Adipocyte (in vitro differentiated cells): ENCODE measurements around the gene MTUS2.

ENCODE experiments used
- DNase-seq: peaks from one replicate; pipeline ENCODE4 v3.0.0-alpha.2; 2015; ENCODE audit warnings: low read depth
- H3K27me3 ChIP-seq: replicated peaks from 2 replicates; pipeline ENCODE4 v1.7.0; 2013; ENCODE audit warnings: mild to moderate bottlenecking, low read length, moderate library complexity; ENCODE audit not compliant: control insufficient read depth, insufficient read depth
- H3K36me3 ChIP-seq: 2 replicates; pipeline ENCODE4 v1.7.0; 2013; ENCODE audit warnings: low read length, mild to moderate bottlenecking, moderate library complexity; ENCODE audit not compliant: control insufficient read depth, insufficient read depth, severe bottlenecking
- H3K4me1 ChIP-seq: 2 replicates; pipeline ENCODE4 v1.7.0; 2013; ENCODE audit warnings: mild to moderate bottlenecking, low read length, moderate library complexity; ENCODE audit not compliant: control insufficient read depth, insufficient read depth
- H3K4me3 ChIP-seq: 2 replicates; pipeline ENCODE4 v1.7.0; 2013; ENCODE audit warnings: mild to moderate bottlenecking, low read length, moderate library complexity
- H3K9ac ChIP-seq: 2 replicates; pipeline ENCODE4 v1.7.0; 2013; ENCODE audit warnings: mild to moderate bottlenecking, low read length, moderate library complexity
- H3K9me3 ChIP-seq: 2 replicates; pipeline ENCODE4 v1.7.0; 2013; ENCODE audit warnings: mild to moderate bottlenecking, low read length, moderate library complexity; ENCODE audit not compliant: control insufficient read depth

Gene MTUS2

DNA sequence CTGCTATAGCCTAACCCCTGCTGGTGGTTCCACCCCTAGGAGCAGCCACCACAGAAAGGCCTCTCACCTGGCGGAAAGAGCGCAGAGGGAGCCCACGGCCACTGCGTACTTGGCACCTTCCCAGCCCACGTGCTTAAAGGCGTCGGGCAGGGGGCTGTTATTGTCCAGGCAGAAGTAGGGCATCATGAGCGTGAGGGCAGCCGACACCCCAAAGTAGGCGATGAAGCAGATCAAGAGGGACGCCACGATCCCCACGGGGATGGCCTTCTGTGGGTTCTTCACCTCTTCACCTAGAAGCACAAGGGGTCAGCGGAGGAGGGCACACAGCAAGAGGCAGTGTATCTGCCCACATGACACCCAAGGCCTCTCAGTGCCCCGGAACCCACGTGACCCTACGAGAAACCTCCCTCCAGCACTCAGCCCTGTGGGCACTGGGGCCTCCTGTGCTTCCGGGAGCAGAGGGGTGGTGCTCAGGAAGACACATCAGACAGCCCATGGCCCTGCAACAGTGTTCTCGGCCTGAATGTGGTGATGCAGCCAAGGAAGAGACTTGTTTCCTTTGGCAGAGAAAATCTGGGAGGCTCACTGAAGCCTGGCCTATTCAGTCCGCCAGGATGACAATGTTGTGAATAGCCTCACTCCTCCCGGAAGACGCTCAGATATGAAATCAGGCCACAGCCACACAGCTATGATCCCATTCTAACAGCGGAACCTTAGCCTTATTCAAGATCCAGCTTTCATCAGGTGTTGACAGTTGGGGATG, 703.2 kb downstream of the MTUS2 start:
- H3K4me1 ChIP-seq: peaks cover 45% of the 10 kb centered on the region
- H3K9me3 ChIP-seq: no peaks in the 10 kb centered on the region
- peaks cover 35% of the 10 kb centered on the region for H3K36me3 ChIP-seq
- H3K9ac ChIP-seq: peak overlapping the region; percentile 50
- DNase-seq: no peak
- no peaks in the 10 kb centered on the region for H3K27me3 ChIP-seq
- peak overlapping the region; percentile 36 for H3K4me3 ChIP-seq

DNA sequence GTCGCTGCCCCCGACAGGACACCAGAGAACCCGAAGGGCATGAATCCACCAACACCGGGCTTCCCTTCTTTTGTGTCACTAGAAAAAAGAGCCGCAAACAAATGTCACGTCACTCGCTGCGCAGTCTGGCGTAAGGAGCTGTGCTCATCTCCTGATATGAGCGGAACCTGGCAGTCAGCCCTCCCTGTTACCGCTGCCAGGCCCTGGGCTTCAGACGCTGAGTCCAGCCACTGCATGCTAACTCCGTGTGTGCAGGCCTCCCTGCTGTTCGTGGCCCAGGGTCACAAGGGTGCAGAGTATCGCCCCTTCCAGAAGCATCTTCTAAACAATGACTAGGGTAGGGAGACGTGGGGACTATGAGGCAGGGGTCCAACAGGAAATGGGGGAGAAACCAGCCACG, 704.0 kb downstream of the MTUS2 start:
- H3K4me1 ChIP-seq: peaks cover 45% of the 10 kb centered on the region
- H3K9me3 ChIP-seq: no peaks in the 10 kb centered on the region
- H3K27me3 ChIP-seq: no peaks in the 10 kb centered on the region
- H3K36me3 ChIP-seq: peaks cover 33% of the 10 kb centered on the region
- H3K9ac ChIP-seq: peak overlapping the region; percentile 50
- no peak overlapping the region for H3K4me3 ChIP-seq
- DNase-seq: no peak

DNA sequence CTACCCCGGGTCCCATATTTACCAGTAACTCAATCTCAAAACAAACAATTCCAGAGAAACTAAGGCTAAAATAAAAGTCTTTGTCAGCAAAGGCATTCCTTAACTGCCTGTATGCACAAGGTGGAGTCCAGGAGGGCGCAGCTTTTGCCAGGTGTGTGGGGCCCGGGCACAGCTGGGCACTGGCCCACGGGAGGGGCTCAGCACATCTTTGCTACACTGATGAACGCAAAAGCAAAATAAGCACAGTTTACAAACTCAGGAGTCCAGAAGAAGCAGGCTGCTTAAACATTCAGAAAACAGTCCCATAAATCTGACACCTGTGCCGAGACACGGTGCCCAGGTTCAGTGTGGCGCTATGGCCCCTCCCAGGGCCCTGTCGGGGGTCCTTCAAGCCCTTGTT, 704.5 kb downstream of the MTUS2 start:
- Histone ChIP-seq H3K27me3 (no peaks in the 10 kb centered on the region), H3K4me3 (no peak overlapping the region), H3K9me3 (no peaks in the 10 kb centered on the region), H3K9ac (no peak overlapping the region), H3K36me3 (peaks cover 37% of the 10 kb centered on the region), H3K4me1 (peaks cover 45% of the 10 kb centered on the region)
- no peak for DNase-seq

DNA sequence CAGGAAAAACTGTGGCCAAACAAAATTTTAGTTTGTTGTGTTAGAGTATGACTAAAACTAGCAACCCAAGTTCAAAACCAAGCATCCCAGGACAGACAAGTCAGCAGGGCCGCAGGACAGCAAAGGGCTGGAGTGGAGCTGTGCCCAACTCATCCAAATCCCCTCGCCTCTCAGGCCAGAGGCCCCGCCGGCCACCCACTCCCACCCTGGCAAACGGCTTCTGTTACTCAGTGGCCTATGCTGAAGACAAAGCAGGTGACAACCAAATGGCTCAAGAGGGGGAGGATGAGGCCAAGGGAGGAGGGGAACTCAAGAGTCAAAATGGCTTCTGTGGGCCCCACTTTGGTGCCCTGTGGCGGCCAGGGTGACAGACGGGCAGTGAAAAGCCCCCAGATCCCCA, 705.6 kb downstream of the MTUS2 start:
- Histone ChIP-seq H3K4me3 (no peak overlapping the region), H3K36me3 (peaks cover 48% of the 10 kb centered on the region), H3K9ac (no peak overlapping the region), H3K4me1 (peaks cover 35% of the 10 kb centered on the region), H3K27me3 (no peaks in the 10 kb centered on the region), H3K9me3 (no peaks in the 10 kb centered on the region)
- DNase-seq: no peak

DNA sequence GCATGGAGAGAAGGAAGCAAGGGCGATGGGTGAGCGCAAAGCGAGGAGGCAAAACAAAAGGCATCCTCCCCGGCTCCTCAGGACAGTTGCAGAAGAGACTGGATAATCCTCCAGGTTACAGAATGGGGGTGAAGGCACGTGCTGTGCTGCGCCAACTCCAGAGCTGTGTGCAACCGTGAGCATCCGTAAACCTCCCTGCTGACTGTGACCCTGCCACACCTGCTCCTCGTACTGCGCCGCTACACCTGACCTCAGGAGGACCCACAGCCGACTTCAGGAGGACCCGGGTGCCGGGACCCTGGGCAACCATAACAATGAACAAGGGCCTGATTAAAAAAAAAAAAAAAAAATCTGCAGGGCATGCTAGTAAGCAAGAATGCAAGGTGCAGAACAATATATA, 706.6 kb downstream of the MTUS2 start:
- Histone ChIP-seq H3K9ac (no peak overlapping the region), H3K4me3 (no peak overlapping the region), H3K9me3 (no peaks in the 10 kb centered on the region), H3K27me3 (no peaks in the 10 kb centered on the region), H3K4me1 (peaks cover 26% of the 10 kb centered on the region), H3K36me3 (peaks cover 48% of the 10 kb centered on the region)
- no peak for DNase-seq

GRCh38 chr13:29527511-29527910, 707.4 kb downstream of the MTUS2 start:
- Histone ChIP-seq H3K4me3 (no peak overlapping the region), H3K36me3 (peaks cover 48% of the 10 kb centered on the region), H3K27me3 (no peaks in the 10 kb centered on the region), H3K9ac (no peak overlapping the region), H3K9me3 (no peaks in the 10 kb centered on the region), H3K4me1 (peaks cover 25% of the 10 kb centered on the region)
- DNase-seq: no peak

GRCh38 chr13:29527916-29528315, 707.8 kb downstream of the MTUS2 start:
- Histone ChIP-seq H3K4me1 (peaks cover 25% of the 10 kb centered on the region), H3K4me3 (no peak overlapping the region), H3K9me3 (no peaks in the 10 kb centered on the region), H3K27me3 (no peaks in the 10 kb centered on the region), H3K9ac (no peak overlapping the region), H3K36me3 (peaks cover 45% of the 10 kb centered on the region)
- no peak for DNase-seq

GRCh38 chr13:29529754-29530153, 709.6 kb downstream of the MTUS2 start:
- Histone ChIP-seq H3K4me3 (no peak overlapping the region), H3K9me3 (no peaks in the 10 kb centered on the region), H3K9ac (no peak overlapping the region), H3K27me3 (no peaks in the 10 kb centered on the region), H3K4me1 (peaks cover 16% of the 10 kb centered on the region), H3K36me3 (peaks cover 46% of the 10 kb centered on the region)
- no peak for DNase-seq

- Histone ChIP-seq H3K9me3 (no peaks in the 10 kb centered on the region), H3K4me3 (no peak overlapping the region), H3K9ac (no peak overlapping the region), H3K4me1 (peaks cover 16% of the 10 kb centered on the region), H3K27me3 (no peaks in the 10 kb centered on the region), H3K36me3 (peaks cover 58% of the 10 kb centered on the region)
- DNase-seq: no peak
These were observed 710.8 kb downstream of the MTUS2 start for GRCh38 chr13:29530901-29531300.

- H3K9me3 ChIP-seq: no peaks in the 10 kb centered on the region
- H3K4me1 ChIP-seq: peaks cover 16% of the 10 kb centered on the region
- no peaks in the 10 kb centered on the region for H3K27me3 ChIP-seq
- H3K36me3 ChIP-seq: peaks cover 52% of the 10 kb centered on the region
- no peak for DNase-seq
- no peak overlapping the region for H3K4me3 ChIP-seq
- no peak overlapping the region for H3K9ac ChIP-seq
These were observed 712.0 kb downstream of the MTUS2 start for GRCh38 chr13:29532116-29532515.

- H3K4me1 ChIP-seq: peaks cover 16% of the 10 kb centered on the region
- H3K36me3 ChIP-seq: peaks cover 45% of the 10 kb centered on the region
- no peak overlapping the region for H3K4me3 ChIP-seq
- DNase-seq: no peak
- H3K27me3 ChIP-seq: no peaks in the 10 kb centered on the region
- H3K9me3 ChIP-seq: no peaks in the 10 kb centered on the region
- H3K9ac ChIP-seq: no peak overlapping the region
These were observed 712.7 kb downstream of the MTUS2 start for GRCh38 chr13:29532821-29533220.

GRCh38 chr13:29534083-29534482, 713.9 kb downstream of the MTUS2 start:
- H3K4me3 ChIP-seq: no peak overlapping the region
- H3K36me3 ChIP-seq: peaks cover 35% of the 10 kb centered on the region
- peaks cover 27% of the 10 kb centered on the region for H3K4me1 ChIP-seq
- no peak for DNase-seq
- H3K27me3 ChIP-seq: no peaks in the 10 kb centered on the region
- no peak overlapping the region for H3K9ac ChIP-seq
- H3K9me3 ChIP-seq: no peaks in the 10 kb centered on the region
